Measurements from ENCODE around the gene ZNF777. TPM values are rescaled to one million over a fixed set of nuclear protein-coding genes. Genes with fewer than 3 reads are reported as not detected.
"Not testable (repeated sequence)": the region's sequence is repeated elsewhere in the genome, so short reads cannot be mapped to it uniquely, and the experiment has no call there.

ZNF777 gene
- 10 to 100 TPM in 1 of 2 donors, 1 to 10 TPM in 1; 10.0 to 10.3 TPM for total RNA-seq
- long read RNA-seq, partial matches to known transcripts = 4 of 12 reads
- long read RNA-seq, other reads (novel, unspliced or antisense) = 8 of 12 reads

DNA sequence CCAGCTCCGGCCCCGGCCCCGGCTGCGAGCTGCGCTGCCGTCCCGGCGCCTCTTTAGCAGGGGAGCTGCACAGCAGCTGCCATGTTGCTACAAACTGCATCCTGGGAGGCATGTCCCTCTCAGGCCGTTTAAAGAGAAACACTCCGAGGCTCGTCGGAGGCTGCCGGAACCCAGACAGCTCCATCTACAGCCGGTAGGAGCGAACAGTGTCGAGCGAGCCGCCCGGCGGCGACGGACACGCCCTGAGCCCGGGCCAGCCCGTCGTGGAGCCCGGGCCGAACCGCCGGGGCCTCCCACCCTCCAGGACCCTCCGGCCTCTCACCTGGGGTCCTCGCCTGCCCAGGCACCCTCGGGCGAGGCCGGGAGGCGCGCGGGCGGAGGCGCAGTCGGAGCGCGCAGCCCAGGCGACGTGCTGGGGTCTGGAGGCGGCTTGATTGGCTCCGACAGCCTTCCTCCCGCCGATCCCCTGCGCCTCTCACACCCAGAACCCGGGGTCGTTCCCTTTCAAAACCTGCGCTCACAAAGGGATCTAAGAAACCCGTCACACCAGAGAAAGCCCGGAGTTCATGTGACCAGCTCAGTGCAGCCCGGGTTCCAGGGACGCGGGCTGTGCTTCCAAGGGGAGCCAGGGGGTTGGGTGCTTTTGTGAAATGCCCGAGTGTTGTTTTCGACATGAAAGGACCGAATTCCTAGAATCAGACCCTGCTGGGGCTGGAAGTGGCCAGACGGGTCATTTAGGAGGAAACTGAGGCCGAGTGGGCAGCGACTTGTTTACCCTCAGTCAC is at the start of gene ZNF777:
TSS of gene ZNF777 (minus strand) at position 570 of the 785 bp plus-strand sequence. CDS start 5,040 bp downstream, outside the sequence.
- intact Hi-C loops (cut with DNase I, micrococcal nuclease) = no loop called here
- ATAC-seq (peak; percentile 100), DNase-seq (peak; percentile 83 to 87)

DNA sequence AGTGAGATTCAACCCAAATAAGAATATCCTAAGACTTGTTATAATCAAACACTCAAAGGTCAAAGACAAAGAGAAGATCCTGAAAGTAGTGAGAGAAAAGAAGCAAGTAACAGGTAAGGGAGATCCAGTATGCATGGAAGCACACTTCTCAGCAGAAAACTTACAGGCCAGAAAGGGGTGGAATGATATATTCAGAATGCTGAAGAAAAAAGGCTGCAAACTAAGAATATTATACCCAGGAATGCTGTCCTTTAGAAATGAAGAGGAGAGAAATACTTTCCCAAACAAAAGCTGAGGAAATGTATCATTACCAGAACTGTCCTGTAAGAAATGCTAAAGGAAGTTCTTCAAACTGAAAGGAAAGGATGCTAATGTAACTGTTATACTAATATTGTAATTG is 49.4 kb upstream of the ZNF777 start:
- DNase-seq = no peak
- intact Hi-C loops (cut with DNase I, micrococcal nuclease) = no loop called here
- no peak for ATAC-seq

DNA sequence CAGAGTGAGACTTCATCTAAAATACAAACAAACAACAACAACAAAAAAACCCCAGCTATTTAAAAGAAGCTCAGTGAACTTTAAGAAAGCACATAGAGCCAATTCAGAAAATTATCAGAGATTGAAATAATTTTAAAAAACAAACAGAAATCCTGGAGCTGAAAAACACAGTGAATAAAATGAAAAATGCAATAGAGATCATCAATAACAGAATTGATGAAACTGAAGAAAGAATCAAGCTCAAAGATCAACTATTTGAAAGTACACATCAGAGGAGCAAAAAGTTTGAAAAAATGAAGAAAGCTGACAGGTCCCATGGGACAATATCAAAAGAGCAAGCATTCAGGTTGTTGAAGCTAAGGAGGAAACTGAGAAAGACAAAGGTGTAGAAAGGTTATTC is 48.9 kb upstream of the ZNF777 start:
- intact Hi-C loops (cut with DNase I, micrococcal nuclease) = no loop called here
- DNase-seq (no peak), ATAC-seq (no peak)

DNA sequence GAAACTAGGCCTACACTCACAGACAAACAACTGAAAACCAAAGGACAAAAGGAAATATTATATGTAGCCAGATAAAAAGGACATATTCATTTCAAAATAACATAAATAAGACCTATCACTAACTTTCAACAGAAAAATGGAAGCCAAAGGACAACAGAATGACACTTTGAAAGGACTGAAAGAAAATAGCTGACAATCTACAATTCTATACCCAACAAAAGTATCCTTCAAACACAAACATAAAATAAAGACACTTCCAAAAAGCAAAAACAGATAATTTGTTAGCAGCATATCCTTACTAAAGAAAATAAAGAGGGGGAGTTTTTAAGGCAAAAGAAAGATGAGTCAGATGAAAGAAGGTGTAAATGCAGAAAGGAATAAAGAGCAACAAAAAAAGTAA is 44.7 kb upstream of the ZNF777 start:
- ATAC-seq = no peak
- intact Hi-C loops (cut with DNase I, micrococcal nuclease) = no loop called here
- no peak for DNase-seq

DNA sequence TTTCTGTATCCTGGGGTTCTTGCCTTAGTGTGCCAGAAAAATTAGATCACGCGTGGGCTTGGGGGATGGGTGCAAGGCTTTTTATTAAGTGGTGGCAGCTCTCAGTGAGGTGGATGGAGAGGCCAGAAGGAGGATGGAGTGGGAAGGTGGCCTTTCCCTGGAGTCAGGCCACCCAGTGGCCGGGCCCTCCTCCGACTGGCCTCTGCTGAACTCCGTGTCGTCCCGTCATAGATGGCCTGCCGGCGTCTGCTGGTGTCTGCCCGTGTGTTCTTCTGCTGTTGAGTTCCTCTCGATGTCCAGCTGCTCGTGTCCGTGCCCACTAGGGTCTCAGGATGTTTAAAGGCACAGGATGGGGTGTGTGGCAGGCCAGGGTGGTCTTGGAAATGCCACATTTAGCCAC is 40.8 kb upstream of the ZNF777 start:
- ATAC-seq (no peak), DNase-seq (no peak)
- intact Hi-C loops (cut with DNase I, micrococcal nuclease) = no loop called here

DNA sequence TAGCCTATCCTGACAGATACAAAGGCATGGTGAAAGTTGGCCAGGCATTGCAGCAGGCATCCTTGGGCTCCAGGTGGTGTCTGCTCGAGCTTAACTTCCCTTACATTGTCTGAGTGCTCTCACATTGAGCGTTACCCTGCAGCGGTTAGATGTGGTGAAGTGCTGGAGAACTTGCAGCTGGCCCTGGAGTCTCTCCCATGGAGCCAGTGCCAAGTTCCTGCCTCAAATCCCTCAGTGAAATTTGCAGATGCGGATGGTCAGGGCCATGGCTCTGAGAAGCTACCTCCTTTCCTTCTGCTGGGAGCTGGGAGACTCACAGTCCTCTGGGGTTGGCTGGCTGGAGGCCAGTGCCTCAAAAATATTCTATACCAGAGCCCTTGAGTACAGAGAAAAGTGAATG is 40.0 kb upstream of the ZNF777 start:
- intact Hi-C loops (cut with DNase I, micrococcal nuclease) = no loop called here
- ATAC-seq (no peak), DNase-seq (no peak)

DNA sequence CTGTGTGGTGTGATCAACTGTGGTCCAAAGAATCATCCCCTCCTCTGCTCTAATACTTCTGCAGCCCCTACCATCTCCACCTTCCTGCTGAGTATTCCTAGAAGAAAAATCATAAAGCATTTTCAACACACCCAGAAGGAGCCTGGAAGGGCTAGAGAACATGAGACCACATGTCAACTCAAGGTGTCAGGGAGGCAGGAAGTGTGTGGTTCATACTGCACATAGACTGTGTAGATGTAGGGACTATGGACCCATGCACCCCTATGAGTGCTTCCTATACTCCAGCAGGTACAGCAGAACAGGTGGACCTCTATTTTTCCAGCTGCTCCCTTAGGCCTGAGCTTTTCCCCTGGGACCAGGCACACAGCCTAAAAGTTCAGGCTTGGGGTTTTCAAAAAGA is 39.3 kb upstream of the ZNF777 start:
- no peak for DNase-seq
- ATAC-seq = no peak
- intact Hi-C loops (cut with DNase I, micrococcal nuclease) = no loop called here

DNA sequence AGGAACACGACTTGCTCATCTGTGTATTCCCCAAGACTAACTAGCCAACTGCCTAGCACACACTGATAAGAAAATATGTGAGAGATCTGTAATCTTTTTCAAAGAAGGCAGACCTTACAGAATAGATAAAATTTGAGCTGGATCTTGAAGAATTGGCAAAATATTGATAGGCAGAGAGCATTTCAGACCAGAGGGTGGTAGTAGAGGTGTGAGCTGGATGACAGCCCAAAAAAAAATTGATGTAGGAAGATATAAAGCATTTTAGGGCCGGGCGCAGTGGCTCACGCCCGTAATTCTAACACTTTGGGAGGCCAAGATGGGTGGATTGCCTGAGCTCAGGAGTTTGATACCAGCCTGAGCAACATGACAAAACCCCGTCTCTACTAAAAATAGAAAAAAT is 37.9 kb upstream of the ZNF777 start:
- intact Hi-C loops (cut with DNase I, micrococcal nuclease) = no loop called here
- DNase-seq (no peak), ATAC-seq (no peak)

DNA sequence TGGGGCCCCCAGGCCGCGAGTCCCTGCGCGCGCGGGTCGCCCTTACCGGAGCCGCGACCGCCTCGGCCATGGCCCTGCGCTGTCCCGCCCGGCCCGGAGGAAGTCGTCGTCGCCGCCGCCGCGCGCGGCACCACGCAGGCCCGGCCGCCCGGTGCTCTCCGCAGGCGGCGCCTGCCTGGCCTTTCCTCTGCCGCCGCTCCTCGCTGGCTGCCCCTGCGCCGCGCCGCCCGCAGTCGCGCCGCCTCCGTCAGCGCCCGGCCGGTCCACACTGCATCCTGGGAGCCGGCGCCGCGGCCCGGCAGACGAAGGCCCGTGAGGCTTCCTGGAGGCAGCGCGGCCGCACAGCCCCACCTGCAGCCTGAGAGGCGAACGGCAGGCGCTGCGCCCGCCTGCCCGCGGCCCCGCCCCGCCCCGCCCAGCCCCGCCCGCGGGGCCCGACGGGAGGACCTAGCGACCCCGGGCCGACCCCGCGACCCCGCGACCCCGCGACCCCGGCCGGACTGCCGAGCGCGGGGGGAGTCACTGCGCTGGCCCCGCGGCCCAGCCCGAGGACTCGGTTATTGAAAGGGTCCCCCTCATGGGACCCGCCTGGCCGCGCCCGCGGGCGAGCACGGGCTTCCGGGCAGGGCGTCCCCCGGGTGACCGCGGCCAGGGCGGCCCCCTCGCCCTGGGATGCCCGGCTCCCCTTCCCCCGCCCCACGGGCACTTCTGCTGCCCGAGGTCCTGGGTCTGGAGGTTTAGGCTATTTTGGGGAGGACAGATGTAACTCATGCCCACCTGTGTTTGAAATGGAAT is 36.8 kb upstream of the ZNF777 start, which contains the start of gene ZNF746:
TSS of gene ZNF746 (minus strand) at position 343 of the 795 bp plus-strand sequence. CDS start at position 70, 273 bp downstream.
- DNase-seq = peak; percentile 74 to 87
- ATAC-seq = peak; percentile 96
- intact Hi-C loops (cut with DNase I, micrococcal nuclease) = no loop called here

DNA sequence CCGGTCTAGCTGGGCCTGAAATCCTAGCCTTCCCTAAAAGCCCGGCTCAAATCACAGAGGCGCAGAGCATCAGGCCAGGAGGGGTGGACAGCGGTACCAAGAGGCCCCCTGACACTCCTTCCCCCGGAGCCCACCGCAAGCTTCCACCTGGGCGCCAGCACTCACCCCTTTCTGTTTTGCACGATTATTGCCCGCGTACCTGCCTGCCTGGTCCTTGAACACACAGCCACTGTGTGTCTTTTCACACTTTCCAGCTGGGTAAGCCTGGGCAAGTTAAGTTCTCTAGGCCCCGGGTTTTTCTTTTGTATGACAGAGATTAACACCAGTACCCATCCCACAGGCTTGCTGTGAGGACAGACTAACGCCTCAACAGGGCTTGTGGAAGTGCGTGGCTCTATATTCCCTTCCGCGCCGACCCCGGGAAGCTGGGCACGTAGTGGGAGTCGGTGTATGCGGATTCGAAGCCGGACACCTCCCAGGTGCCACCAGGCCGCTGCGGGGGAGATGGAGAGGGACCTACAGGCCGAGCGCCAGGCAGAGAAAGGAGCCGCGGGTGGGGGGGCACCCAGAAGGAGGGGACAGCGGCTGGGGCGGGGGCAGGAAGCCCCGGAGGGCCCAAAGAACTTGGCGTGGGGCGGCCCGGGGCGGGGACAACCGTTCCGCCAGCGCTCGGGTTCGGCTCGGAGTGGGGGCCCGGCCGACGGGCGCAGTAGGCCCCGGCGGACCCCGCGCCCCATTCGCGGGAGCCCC is 36.0 kb upstream of the ZNF777 start:
- intact Hi-C loops (cut with DNase I, micrococcal nuclease) = no loop called here
- DNase-seq (peak; percentile 53 to 71), ATAC-seq (peak; percentile 43)

DNA sequence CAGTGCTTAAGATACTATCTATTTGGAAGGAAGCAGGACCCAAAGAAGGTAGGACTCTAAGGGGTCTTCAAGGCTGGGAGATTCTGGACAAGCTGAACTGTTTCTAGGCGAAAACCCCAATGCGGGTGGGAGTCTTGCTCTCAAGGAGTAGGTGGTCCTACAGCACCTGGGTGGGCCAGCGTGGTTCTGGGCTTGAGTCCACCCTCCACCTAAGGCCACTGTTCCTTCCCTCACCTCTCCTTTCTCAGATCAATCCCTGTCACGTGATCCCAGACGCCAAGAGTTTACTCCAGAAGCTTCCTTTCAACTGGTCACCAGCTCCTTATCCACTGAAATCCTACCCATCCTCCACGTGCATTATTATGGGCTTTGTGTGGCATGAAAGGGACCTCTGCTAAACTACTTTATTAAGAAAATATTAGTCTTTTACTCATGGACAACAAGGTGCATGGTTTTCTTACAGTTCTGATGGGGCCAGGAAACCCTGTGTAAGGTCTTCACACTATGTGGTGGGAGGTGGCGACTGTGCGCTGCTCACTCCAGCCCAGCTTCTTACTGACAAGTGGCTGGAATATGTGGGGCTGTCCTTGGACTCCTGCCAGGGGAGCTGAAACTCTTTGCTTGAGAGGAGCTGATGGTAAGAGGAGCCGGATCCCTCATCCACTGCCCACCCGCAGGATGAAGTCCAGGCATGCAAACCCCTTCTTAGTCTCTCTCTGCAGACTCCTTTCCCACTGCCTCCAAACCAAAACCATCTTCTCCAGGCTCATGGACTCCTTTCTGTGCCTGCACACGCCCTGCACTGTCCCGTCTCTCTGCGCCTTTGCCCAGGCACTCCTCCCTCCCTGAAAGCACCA is 35.2 kb upstream of the ZNF777 start:
- intact Hi-C loops (cut with DNase I, micrococcal nuclease) = no loop called here
- DNase-seq = peak; percentile 64 to 68
- ATAC-seq = peak; percentile 32

DNA sequence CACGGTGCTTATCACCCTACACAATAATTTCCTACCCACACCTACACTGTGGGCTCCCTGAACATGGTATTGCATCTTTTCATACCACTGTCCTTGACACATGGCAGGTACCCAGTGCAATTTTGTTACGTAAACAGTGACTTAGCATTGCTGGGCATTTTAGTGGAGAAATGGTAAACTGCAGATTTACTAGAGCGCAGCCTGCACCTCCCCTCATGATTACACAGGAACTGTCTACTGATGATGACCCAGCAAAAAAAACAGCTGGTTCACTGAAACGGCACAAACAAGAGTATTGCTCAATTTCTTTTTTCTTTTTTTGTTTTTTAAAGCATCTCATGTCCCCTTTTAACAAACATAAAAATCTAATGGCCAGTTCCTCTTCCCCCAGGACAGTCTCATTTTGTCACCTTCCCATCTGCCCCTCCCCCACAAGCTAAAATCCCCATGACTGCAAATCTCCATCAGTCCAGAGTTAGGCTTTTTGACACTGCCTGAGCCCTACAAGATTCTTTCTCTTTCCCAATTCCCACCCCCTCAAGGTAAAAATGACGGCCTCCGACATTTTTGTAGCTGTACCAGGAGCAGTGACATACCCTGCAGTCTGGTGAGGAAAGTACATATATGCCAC is 34.0 kb upstream of the ZNF777 start:
- ATAC-seq (no peak), DNase-seq (no peak)
- intact Hi-C loops (cut with DNase I, micrococcal nuclease) = no loop called here

DNA sequence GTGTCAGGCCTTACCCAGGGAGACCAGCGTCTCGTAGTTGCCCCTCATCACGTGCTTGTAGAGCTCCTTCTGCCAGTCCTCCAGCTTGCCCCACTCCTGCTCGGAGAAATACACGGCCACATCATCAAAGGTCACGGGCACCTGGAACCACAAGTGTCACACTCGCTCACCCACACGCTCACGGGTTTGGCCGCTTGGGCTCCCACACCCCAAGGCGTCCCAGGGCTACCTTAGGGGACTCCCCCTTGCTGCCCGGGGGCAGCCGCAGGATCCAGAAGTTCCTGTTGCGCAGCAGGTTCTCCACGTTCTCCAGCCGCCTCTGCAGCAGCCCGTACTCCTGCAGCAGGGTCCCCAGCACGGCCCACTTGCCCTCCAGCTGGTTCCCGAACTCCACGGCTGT is 33.1 kb upstream of the ZNF777 start:
- ATAC-seq; intact Hi-C loops (cut with DNase I, micrococcal nuclease); DNase-seq: not testable (repeated sequence)

DNA sequence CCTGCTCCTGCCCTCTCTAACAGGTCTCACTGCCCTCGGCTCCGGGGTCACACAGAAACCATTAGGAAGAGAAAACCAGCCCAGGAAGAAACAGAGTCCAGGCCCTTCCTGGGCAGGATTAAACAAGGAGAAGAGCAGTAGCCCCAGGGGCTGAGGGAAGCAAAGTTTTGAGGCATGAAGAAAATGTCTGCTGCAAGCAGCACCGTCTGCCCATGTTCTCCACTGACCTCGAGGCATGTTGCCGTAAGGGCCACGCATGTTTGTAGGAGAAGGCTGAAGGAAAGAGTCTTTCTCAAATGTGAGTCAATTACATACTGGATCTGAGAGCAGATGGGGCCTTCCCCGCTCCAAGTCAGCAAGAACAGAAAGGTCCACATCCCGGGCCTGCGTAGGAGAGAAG is 32.5 kb upstream of the ZNF777 start:
- intact Hi-C loops (cut with DNase I, micrococcal nuclease) = no loop called here
- no peak for ATAC-seq
- no peak for DNase-seq

DNA sequence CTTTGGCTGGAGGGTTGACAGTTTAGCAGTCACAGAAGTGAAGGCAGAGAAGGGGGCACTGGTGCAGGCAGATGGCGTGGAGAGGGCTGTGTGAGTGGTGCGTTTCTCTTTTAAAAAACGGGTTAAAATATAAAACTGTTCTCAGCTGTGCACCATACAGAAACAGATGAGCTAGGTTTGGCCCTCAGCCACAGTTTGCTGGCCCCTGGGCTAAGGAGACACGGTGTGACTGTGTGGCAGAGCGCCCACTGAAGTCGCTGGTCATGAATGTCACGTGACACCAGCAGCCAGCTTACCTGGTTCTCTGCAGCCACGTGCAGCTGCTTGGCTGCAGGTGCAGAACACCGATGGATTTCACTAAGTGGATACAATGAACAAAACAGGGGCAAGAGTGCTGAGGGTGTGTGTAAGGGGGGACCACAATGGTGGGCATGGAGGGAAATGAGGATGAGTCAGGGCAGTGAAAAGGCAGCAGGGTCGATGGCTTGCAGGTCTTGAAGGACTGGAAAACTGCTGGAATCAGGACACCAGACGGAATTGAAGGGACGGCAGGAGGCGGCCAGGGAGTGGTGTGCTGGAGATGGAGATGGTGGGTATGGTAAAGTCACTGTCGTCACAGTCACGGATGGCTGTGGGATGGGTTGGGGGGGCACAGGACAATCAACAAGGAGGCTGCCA is 29.4 kb upstream of the ZNF777 start:
- no peak for ATAC-seq
- no peak for DNase-seq
- intact Hi-C loops (cut with DNase I, micrococcal nuclease) = no loop called here

DNA sequence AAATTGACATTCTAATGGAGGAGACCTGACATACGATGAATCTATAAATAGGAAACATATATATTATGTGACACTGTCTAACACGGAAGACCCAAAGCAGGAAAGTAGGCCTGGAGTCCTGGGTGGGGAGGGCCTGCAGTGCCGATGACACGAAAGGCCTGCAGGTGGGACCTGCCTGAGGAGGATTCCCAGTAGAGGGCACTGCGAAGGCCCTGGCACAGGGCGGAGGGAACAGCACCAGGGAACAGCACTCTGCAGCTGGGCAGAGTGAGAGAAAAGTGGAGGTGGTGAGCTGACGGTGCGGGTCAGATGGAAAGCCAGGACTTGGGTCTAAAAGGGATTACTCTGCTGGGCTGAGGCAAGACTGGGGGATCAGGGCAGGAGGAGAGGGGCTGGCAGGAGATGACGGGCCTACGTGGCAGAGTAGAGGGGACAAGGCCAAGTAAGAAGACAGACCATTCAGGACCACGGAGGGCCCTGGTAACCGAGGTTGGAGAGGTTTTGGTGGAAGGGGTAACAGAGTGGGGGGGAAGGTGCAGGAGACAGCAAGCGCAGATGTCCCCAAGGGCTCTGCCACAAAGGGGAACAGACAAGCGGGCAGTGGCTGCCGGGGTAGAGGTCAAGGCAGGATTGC is 28.6 kb upstream of the ZNF777 start:
- intact Hi-C loops (cut with DNase I, micrococcal nuclease) = no loop called here
- no peak for DNase-seq
- ATAC-seq = peak; percentile 73

DNA sequence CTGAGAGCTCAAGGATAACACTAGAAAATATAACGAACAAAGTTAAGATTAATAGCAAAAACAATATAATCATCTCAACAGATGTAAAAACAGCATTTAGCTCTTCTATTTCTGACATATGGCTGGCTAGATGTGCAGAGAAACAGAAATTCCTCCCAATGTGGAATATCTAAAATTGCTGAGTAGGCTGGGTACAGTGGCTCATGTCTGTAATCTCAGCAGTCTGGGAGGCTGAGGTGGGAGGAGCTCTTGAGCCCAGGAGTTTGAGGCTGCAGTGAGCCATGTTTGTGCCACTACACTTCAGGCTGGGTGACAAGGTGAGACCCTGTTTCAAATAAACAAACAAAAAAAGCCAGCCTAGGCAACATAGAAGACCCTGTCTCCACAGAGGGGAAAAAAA is 18.7 kb upstream of the ZNF777 start:
- no peak for ATAC-seq
- intact Hi-C loops (cut with DNase I, micrococcal nuclease) = no loop called here
- DNase-seq = no peak
